Activated T-cell treated with anti-CD3 and anti-CD28 coated beads, Interleukin-2, amount 50 U/mL, for 48 hours (primary cell): ENCODE data around the gene CYSRT1.
"Not testable (repeated sequence)": the region's sequence is repeated elsewhere in the genome, so short reads cannot be mapped to it uniquely, and the experiment has no call there.

Experiments
- DNase-seq, 2 experiments: peaks; one replicate each; pipeline ENCODE4 v3.0.0-alpha.2; 2020

The CYSRT1 gene

GRCh38 chr9:137253717-137254623 is 29.0 kb downstream of the CYSRT1 start:
- no peak for DNase-seq

- peak; percentile 98 for DNase-seq
Observed at GRCh38 chr9:137254624-137255447, 29.9 kb downstream of the CYSRT1 start, which contains the start of gene NELFB. Gene NELFB, plus strand, starts transcription at chr9:137255327.

GRCh38 chr9:137255448-137256114 is 30.6 kb downstream of the CYSRT1 start:
- DNase-seq: no peak

GRCh38 chr9:137256362-137256761 is 31.4 kb downstream of the CYSRT1 start:
- no peak for DNase-seq

GRCh38 chr9:137256856-137257255 is 31.9 kb downstream of the CYSRT1 start:
- DNase-seq: no peak

- DNase-seq: not testable (repeated sequence)
Observed at GRCh38 chr9:137262173-137262908, 37.4 kb downstream of the CYSRT1 start.

- no peak for DNase-seq
Observed at GRCh38 chr9:137262909-137263285, 37.9 kb downstream of the CYSRT1 start.

GRCh38 chr9:137263506-137263905 is 38.5 kb downstream of the CYSRT1 start:
- no peak for DNase-seq

- no peak for DNase-seq
Observed at GRCh38 chr9:137264067-137264466, 39.1 kb downstream of the CYSRT1 start.

- no peak for DNase-seq
Observed at GRCh38 chr9:137265496-137266161, 40.7 kb downstream of the CYSRT1 start.

GRCh38 chr9:137266162-137266527 is 41.2 kb downstream of the CYSRT1 start:
- DNase-seq: no peak

- DNase-seq: no peak
Observed at GRCh38 chr9:137266585-137267453, 41.8 kb downstream of the CYSRT1 start.

- no peak for DNase-seq
Observed at GRCh38 chr9:137267933-137268355, 43.0 kb downstream of the CYSRT1 start.

GRCh38 chr9:137268538-137269201 is 43.7 kb downstream of the CYSRT1 start:
- no peak for DNase-seq

- no peak for DNase-seq
Observed at GRCh38 chr9:137269231-137269772, 44.3 kb downstream of the CYSRT1 start.

GRCh38 chr9:137270929-137271695 is 46.1 kb downstream of the CYSRT1 start:
- peak in 1 of 2 experiments; percentile 47 for DNase-seq

GRCh38 chr9:137271696-137272076 is 46.7 kb downstream of the CYSRT1 start:
- no peak for DNase-seq

GRCh38 chr9:137272241-137273094 is 47.5 kb downstream of the CYSRT1 start:
- no peak for DNase-seq
